Muscle of arm (tissue), 12 donors: ENCODE measurements around the gene PDE11A. TPM values are rescaled to one million over a fixed set of nuclear protein-coding genes. Genes with fewer than 3 reads are reported as not detected.
"Not testable (repeated sequence)": the region's sequence is repeated elsewhere in the genome, so short reads cannot be mapped to it uniquely, and the experiment has no call there.

Experiments used
- DNase-seq: peaks from one replicate; pipeline ENCODE4 v3.0.0-alpha.2; 2013
- polyA plus RNA-seq, 12 donors: library from polyadenylated mRNA; unstranded; fragments of 120-200 nt; gene quantifications; one replicate each; pipeline ENCODE4 v1.2.1, GENCODE V29; 2013; ENCODE audit not compliant: insufficient read length in 12 of 12

Gene PDE11A
- polyA plus RNA-seq, 12 donors, result 0.33 to 2.0 (median 0.78) TPM; not detected in 2

GRCh38 chr2:177817300-177817699, 255.3 kb downstream of the PDE11A start:
- no peak for DNase-seq

- DNase-seq, result no peak
These were observed 255.8 kb downstream of the PDE11A start for GRCh38 chr2:177816766-177817165.

- DNase-seq, result no peak
These were observed 259.7 kb downstream of the PDE11A start for GRCh38 chr2:177812713-177813396.

GRCh38 chr2:177810906-177811305, 261.7 kb downstream of the PDE11A start:
- no peak for DNase-seq

- DNase-seq, result no peak
These were observed 263.4 kb downstream of the PDE11A start for GRCh38 chr2:177808984-177809809.

GRCh38 chr2:177806025-177806424, 266.6 kb downstream of the PDE11A start:
- no peak for DNase-seq

- no peak for DNase-seq
These were observed 273.0 kb downstream of the PDE11A start for GRCh38 chr2:177799531-177799930.

- no peak for DNase-seq
These were observed 274.8 kb downstream of the PDE11A start for GRCh38 chr2:177797808-177798207.

GRCh38 chr2:177796654-177797415, 275.7 kb downstream of the PDE11A start:
- DNase-seq, result no peak

- no peak for DNase-seq
These were observed 276.6 kb downstream of the PDE11A start for GRCh38 chr2:177796011-177796410.

- DNase-seq, result not testable (repeated sequence)
These were observed 287.4 kb downstream of the PDE11A start for GRCh38 chr2:177785143-177785542.

- DNase-seq, result no peak
These were observed 287.9 kb downstream of the PDE11A start for GRCh38 chr2:177784745-177785067.

GRCh38 chr2:177783835-177784744, 288.5 kb downstream of the PDE11A start:
- DNase-seq, result no peak

- DNase-seq, result no peak
These were observed 289.5 kb downstream of the PDE11A start for GRCh38 chr2:177783091-177783490.

- no peak for DNase-seq
These were observed 290.0 kb downstream of the PDE11A start for GRCh38 chr2:177782613-177783012.

GRCh38 chr2:177778472-177778871, 294.1 kb downstream of the PDE11A start:
- no peak for DNase-seq

GRCh38 chr2:177772529-177772928, 300.0 kb downstream of the PDE11A start:
- DNase-seq, result no peak

GRCh38 chr2:177771191-177771590, 301.4 kb downstream of the PDE11A start:
- no peak for DNase-seq

GRCh38 chr2:177767768-177768167, 304.8 kb downstream of the PDE11A start:
- DNase-seq, result no peak

GRCh38 chr2:177765698-177766097, 306.9 kb downstream of the PDE11A start:
- no peak for DNase-seq

GRCh38 chr2:177763531-177764265, 308.9 kb downstream of the PDE11A start:
- DNase-seq, result peak; percentile 59
